HepG2 (cell line): ENCODE measurements around the gene ZNF526. TPM values are rescaled to one million over a fixed set of nuclear protein-coding genes. Genes with fewer than 3 reads are reported as not detected.

Source experiments
- HHEX ChIP-seq: IDR thresholded peaks from 2 replicates; pipeline ENCODE4 v1.6.1; 2016; ENCODE audit warnings: control low read depth
- NFKB2 ChIP-seq: sonication (generic); formaldehyde crosslinking; IDR thresholded peaks from 2 replicates; pipeline ENCODE4 v1.4.0; 2020; ENCODE audit warnings: missing genetic modification reagents, borderline replicate concordance
- TAF15 ChIP-seq: fragments of 200-400 bp; formaldehyde crosslinking; IDR thresholded peaks from one replicate; pipeline ENCODE4 v1.6.1; 2018; ENCODE audit warnings: mild to moderate bottlenecking, low read depth, low read length; ENCODE audit not compliant: poor library complexity, severe bottlenecking
- TBX3 ChIP-seq: fragments of 450-650 bp; IDR thresholded peaks from 2 replicates; pipeline ENCODE4 v1.6.1; 2017; ENCODE audit warnings: antibody characterized with exemption, mild to moderate bottlenecking, inconsistent platforms, borderline replicate concordance
- ZBTB4 ChIP-seq: sonication (generic); formaldehyde crosslinking; IDR thresholded peaks from 2 replicates; pipeline ENCODE4 v1.4.0; 2020; ENCODE audit warnings: missing genetic modification reagents, mild to moderate bottlenecking, borderline replicate concordance
- ZBTB49 ChIP-seq: sonication (generic); formaldehyde crosslinking; IDR thresholded peaks from 2 replicates; pipeline ENCODE4 v1.4.0; 2020; ENCODE audit warnings: missing genetic modification reagents, borderline replicate concordance
- ZKSCAN8 ChIP-seq: IDR thresholded peaks from 2 replicates; pipeline ENCODE4 v1.6.1; 2016; ENCODE audit warnings: borderline replicate concordance, missing genetic modification reagents, missing compliant biosample characterization
- ZNF331 ChIP-seq: sonication (generic); formaldehyde crosslinking; IDR thresholded peaks from 2 replicates; pipeline ENCODE4 v1.4.0; 2020; ENCODE audit warnings: missing genetic modification reagents
- ZNF614 ChIP-seq: IDR thresholded peaks from 2 replicates; pipeline ENCODE4 v1.6.1; 2018; ENCODE audit warnings: missing biosample characterization, missing genetic modification reagents, inconsistent platforms, borderline replicate concordance
- ZNF652 ChIP-seq: IDR thresholded peaks from 2 replicates; pipeline ENCODE4 v1.6.1; 2016; ENCODE audit warnings: low read depth, borderline replicate concordance
- ZNF878 ChIP-seq: sonication (generic); formaldehyde crosslinking; IDR thresholded peaks from 2 replicates; pipeline ENCODE4 v1.8.1; 2023; ENCODE audit warnings: mild to moderate bottlenecking, missing genetic modification reagents, moderate library complexity
- polyA plus RNA-seq, 8 experiments: library from polyadenylated mRNA; depleted of rRNA in 3 of 8; stranded (reverse) in 7 of 8; unstranded in 1 of 8; fragments of >200 nt; fragmentation: Illumina TruSeq in 4 of 8; extraction: Trizol in 4 of 8; gene quantifications; 2 replicates each; pipeline versions ENCODE4 v1.2.1 to v1.2.3, GENCODE V29; 2011 to 2016; ENCODE audit warnings: low read depth in 4 of 8, missing spikeins in 1 of 8, mixed read lengths in 1 of 8; ENCODE audit not compliant: insufficient read depth in 1 of 8
- total RNA-seq, 5 experiments: library from RNA; depleted of rRNA; stranded (reverse); fragments of >200 nt; fragmentation: Illumina TruSeq; extraction: Trizol; gene quantifications; 2 replicates each; pipeline ENCODE4 v1.2.3, GENCODE V29; 2016; ENCODE audit warnings: low read depth in 1 of 5
- TF ChIP-seq, protein P1 (sequence below): sonication (generic); formaldehyde crosslinking; IDR thresholded peaks from 2 replicates; pipeline ENCODE4 v1.4.0; 2020; ENCODE audit warnings: mild to moderate bottlenecking, missing genetic modification reagents
- TF ChIP-seq, protein P2 (sequence below): sonication (generic); formaldehyde crosslinking; IDR thresholded peaks from 2 replicates; pipeline ENCODE4 v1.8.1; 2022; ENCODE audit warnings: low read depth, mild to moderate bottlenecking, missing genetic modification reagents
- TF ChIP-seq, protein P3 (sequence below): IDR thresholded peaks from 2 replicates; pipeline ENCODE4 v1.6.1; 2016; ENCODE audit warnings: missing compliant biosample characterization, missing genetic modification reagents, borderline replicate concordance
- TF ChIP-seq, protein P4 (sequence below): sonication (generic); formaldehyde crosslinking; IDR thresholded peaks from 2 replicates; pipeline ENCODE4; 2020; ENCODE audit warnings: missing genetic modification reagents, mild to moderate bottlenecking, borderline replicate concordance

The ZNF526 gene
- total and polyA plus RNA-seq, 2 of the 13 experiments (the other 11 are each of a cell fraction or from before 2014, with no cell fraction given), result 3.3 to 8.4 TPM

- TF ChIP-seq, protein P1, sequence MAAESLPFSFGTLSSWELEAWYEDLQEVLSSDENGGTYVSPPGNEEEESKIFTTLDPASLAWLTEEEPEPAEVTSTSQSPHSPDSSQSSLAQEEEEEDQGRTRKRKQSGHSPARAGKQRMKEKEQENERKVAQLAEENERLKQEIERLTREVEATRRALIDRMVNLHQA (CRISPR knock-in tag), result no peak
- TF ChIP-seq ZNF878 (CRISPR knock-in tag), result 0 out of 2 replicates have a peak, but pooled peaks have one; percentile 50
- TF ChIP-seq, protein P2, sequence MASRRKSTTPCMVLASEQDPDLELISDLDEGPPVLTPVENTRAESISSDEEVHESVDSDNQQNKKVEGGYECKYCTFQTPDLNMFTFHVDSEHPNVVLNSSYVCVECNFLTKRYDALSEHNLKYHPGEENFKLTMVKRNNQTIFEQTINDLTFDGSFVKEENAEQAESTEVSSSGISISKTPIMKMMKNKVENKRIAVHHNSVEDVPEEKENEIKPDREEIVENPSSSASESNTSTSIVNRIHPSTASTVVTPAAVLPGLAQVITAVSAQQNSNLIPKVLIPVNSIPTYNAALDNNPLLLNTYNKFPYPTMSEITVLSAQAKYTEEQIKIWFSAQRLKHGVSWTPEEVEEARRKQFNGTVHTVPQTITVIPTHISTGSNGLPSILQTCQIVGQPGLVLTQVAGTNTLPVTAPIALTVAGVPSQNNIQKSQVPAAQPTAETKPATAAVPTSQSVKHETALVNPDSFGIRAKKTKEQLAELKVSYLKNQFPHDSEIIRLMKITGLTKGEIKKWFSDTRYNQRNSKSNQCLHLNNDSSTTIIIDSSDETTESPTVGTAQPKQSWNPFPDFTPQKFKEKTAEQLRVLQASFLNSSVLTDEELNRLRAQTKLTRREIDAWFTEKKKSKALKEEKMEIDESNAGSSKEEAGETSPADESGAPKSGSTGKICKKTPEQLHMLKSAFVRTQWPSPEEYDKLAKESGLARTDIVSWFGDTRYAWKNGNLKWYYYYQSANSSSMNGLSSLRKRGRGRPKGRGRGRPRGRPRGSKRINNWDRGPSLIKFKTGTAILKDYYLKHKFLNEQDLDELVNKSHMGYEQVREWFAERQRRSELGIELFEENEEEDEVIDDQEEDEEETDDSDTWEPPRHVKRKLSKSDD (CRISPR knock-in tag), result no peak; the same call in 1 of the 2 replicates
- TF ChIP-seq ZNF614 (CRISPR knock-in tag), result no peak
- TF ChIP-seq, protein P3, sequence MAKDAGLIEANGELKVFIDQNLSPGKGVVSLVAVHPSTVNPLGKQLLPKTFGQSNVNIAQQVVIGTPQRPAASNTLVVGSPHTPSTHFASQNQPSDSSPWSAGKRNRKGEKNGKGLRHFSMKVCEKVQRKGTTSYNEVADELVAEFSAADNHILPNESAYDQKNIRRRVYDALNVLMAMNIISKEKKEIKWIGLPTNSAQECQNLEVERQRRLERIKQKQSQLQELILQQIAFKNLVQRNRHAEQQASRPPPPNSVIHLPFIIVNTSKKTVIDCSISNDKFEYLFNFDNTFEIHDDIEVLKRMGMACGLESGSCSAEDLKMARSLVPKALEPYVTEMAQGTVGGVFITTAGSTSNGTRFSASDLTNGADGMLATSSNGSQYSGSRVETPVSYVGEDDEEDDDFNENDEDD (CRISPR knock-in tag), result peak; percentile 35; the same call in 1 of the 2 replicates
- no peak for TF ChIP-seq ZBTB49 (CRISPR knock-in tag)
- TF ChIP-seq TAF15, result no peak
- TF ChIP-seq ZKSCAN8 (CRISPR knock-in tag), result no peak
- TF ChIP-seq ZBTB4 (CRISPR knock-in tag), result peak; percentile 38; the same call in 1 of the 2 replicates
- TF ChIP-seq ZNF331, result 0 out of 2 replicates have a peak, but pooled peaks have one; percentile 8
- TF ChIP-seq, protein P4, sequence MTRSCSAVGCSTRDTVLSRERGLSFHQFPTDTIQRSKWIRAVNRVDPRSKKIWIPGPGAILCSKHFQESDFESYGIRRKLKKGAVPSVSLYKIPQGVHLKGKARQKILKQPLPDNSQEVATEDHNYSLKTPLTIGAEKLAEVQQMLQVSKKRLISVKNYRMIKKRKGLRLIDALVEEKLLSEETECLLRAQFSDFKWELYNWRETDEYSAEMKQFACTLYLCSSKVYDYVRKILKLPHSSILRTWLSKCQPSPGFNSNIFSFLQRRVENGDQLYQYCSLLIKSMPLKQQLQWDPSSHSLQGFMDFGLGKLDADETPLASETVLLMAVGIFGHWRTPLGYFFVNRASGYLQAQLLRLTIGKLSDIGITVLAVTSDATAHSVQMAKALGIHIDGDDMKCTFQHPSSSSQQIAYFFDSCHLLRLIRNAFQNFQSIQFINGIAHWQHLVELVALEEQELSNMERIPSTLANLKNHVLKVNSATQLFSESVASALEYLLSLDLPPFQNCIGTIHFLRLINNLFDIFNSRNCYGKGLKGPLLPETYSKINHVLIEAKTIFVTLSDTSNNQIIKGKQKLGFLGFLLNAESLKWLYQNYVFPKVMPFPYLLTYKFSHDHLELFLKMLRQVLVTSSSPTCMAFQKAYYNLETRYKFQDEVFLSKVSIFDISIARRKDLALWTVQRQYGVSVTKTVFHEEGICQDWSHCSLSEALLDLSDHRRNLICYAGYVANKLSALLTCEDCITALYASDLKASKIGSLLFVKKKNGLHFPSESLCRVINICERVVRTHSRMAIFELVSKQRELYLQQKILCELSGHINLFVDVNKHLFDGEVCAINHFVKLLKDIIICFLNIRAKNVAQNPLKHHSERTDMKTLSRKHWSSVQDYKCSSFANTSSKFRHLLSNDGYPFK (CRISPR knock-in tag), result peak; percentile 77; the same call in 1 of the 2 replicates
- TF ChIP-seq NFKB2, result peak; percentile 67; the same call in 1 of the 2 replicates
- TF ChIP-seq ZNF652 (CRISPR knock-in tag), result peak; percentile 29; the same call in 1 of the 2 replicates
- TF ChIP-seq HHEX, result no peak
- peak; percentile 28; the same call in 1 of the 2 replicates for TF ChIP-seq TBX3
These were observed 48.1 kb downstream of the ZNF526 start (continued) for GRCh38 chr19:42268142-42268703.
